ENCODE results near the gene PPIL4.

The PPIL4 gene

GRCh38 chr6:149458196-149458595 is 87.6 kb downstream of the PPIL4 start:
- no CpG with 5 or more reads among the region's 7 CpGs for WGBS, 2 donors (ENCODE audit: extremely low coverage in 2 of 2, insufficient read length in 2 of 2, insufficient replicate concordance in 1 of 2)
- Histone ChIP-seq H2BK12ac (ENCODE audit: low read length) (no peak overlapping the region), H3K23ac (ENCODE audit: low read depth, low read length, poor library complexity) (no peak overlapping the region), H3K79me1 (ENCODE audit: low read depth, low read length) (no peaks in the 10 kb centered on the region), H3K4me2 (ENCODE audit: insufficient read depth, low read length, poor library complexity, severe bottlenecking) (no peak overlapping the region), H2BK5ac (ENCODE audit: low read length) (no peak overlapping the region), H3K14ac (ENCODE audit: low read length) (no peak overlapping the region), H3K4me3 (ENCODE audit: low read length in 2 of 2) (no peak overlapping the region), H3K27ac (replicated peaks; ENCODE audit: low read length) (no peak overlapping the region), H2BK15ac (ENCODE audit: low read length) (no peak overlapping the region), H2AFZ (ENCODE audit: low read length) (no peak overlapping the region), H3K27me3 (ENCODE audit: control insufficient read depth in 3 of 3, insufficient read depth in 3 of 3, low read depth in 1 of 3, low read length in 3 of 3) (peaks cover 0 to 9% (median 0%) of the 10 kb centered on the region in 3 experiments), H4K8ac (ENCODE audit: low read depth, low read length) (no peak overlapping the region), H4K91ac (ENCODE audit: low read depth, low read length, poor library complexity) (no peak overlapping the region), H2BK120ac (ENCODE audit: low read depth, low read length) (no peak overlapping the region), H3K4me1 (ENCODE audit: control insufficient read depth in 2 of 2, insufficient read depth in 1 of 2, low read depth in 1 of 2, low read length in 2 of 2) (no peaks in the 10 kb centered on the region), H3K9me3 (replicated peaks in 1 of 2; ENCODE audit: control insufficient read depth in 2 of 2, insufficient read depth in 1 of 2, low read depth in 1 of 2, low read length in 2 of 2) (no peaks in the 10 kb centered on the region), H2AK5ac (ENCODE audit: low read depth, low read length) (no peak overlapping the region), H3K36me3 (replicated peaks in 1 of 2; ENCODE audit: control insufficient read depth in 2 of 2, insufficient read depth in 2 of 2, low read length in 2 of 2) (no peaks in the 10 kb centered on the region), H3K4ac (ENCODE audit: low read length) (no peak overlapping the region), H3K9ac (ENCODE audit: low read depth, low read length, poor library complexity) (no peak overlapping the region), H3K18ac (ENCODE audit: low read length) (no peak overlapping the region)
- DNase-seq (ENCODE audit: low spot score), result no peak

GRCh38 chr6:149457316-149457884 is 88.4 kb downstream of the PPIL4 start:
- Histone ChIP-seq H2BK12ac (ENCODE audit: low read length) (no peak overlapping the region), H3K14ac (ENCODE audit: low read length) (no peak overlapping the region), H2BK5ac (ENCODE audit: low read length) (no peak overlapping the region), H4K91ac (ENCODE audit: low read depth, low read length, poor library complexity) (no peak overlapping the region), H3K27me3 (ENCODE audit: control insufficient read depth in 3 of 3, insufficient read depth in 3 of 3, low read depth in 1 of 3, low read length in 3 of 3) (peaks cover 0 to 14% (median 8%) of the 10 kb centered on the region in 3 experiments), H3K18ac (ENCODE audit: low read length) (no peak overlapping the region), H3K23ac (ENCODE audit: low read depth, low read length, poor library complexity) (no peak overlapping the region), H4K8ac (ENCODE audit: low read depth, low read length) (no peak overlapping the region), H3K4me1 (ENCODE audit: control insufficient read depth in 2 of 2, insufficient read depth in 1 of 2, low read depth in 1 of 2, low read length in 2 of 2) (no peaks in the 10 kb centered on the region), H3K4me3 (ENCODE audit: low read length in 2 of 2) (no peak overlapping the region), H3K4ac (ENCODE audit: low read length) (no peak overlapping the region), H3K9ac (ENCODE audit: low read depth, low read length, poor library complexity) (no peak overlapping the region), H2BK120ac (ENCODE audit: low read depth, low read length) (no peak overlapping the region), H3K27ac (replicated peaks; ENCODE audit: low read length) (no peak overlapping the region), H3K4me2 (ENCODE audit: insufficient read depth, low read length, poor library complexity, severe bottlenecking) (no peak overlapping the region), H2AFZ (ENCODE audit: low read length) (no peak overlapping the region), H3K9me3 (replicated peaks in 1 of 2; ENCODE audit: control insufficient read depth in 2 of 2, insufficient read depth in 1 of 2, low read depth in 1 of 2, low read length in 2 of 2) (no peaks in the 10 kb centered on the region), H2AK5ac (ENCODE audit: low read depth, low read length) (no peak overlapping the region), H2BK15ac (ENCODE audit: low read length) (no peak overlapping the region), H3K79me1 (ENCODE audit: low read depth, low read length) (no peaks in the 10 kb centered on the region), H3K36me3 (replicated peaks in 1 of 2; ENCODE audit: control insufficient read depth in 2 of 2, insufficient read depth in 2 of 2, low read length in 2 of 2) (no peaks in the 10 kb centered on the region)
- WGBS, 2 donors (ENCODE audit: extremely low coverage in 2 of 2, insufficient read length in 2 of 2, insufficient replicate concordance in 1 of 2), result no CpG with 5 or more reads among the region's 7 CpGs
- no peak for DNase-seq (ENCODE audit: low spot score)

GRCh38 chr6:149456311-149457021 is 89.4 kb downstream of the PPIL4 start:
- H3K23ac ChIP-seq (ENCODE audit: low read depth, low read length, poor library complexity), result peak overlapping the region; percentile 75
- no CpG with 5 or more reads among the region's 49 CpGs for WGBS, 2 donors (ENCODE audit: extremely low coverage in 2 of 2, insufficient read length in 2 of 2, insufficient replicate concordance in 1 of 2)
- no peak overlapping the region for H2BK120ac ChIP-seq (ENCODE audit: low read depth, low read length)

GRCh38 chr6:149455031-149455732 is 90.7 kb downstream of the PPIL4 start:
- Histone ChIP-seq H3K4me3 (ENCODE audit: low read length in 2 of 2) (no peak overlapping the region), H2BK15ac (ENCODE audit: low read length) (no peak overlapping the region), H3K79me1 (ENCODE audit: low read depth, low read length) (no peaks in the 10 kb centered on the region), H3K14ac (ENCODE audit: low read length) (no peak overlapping the region), H3K9ac (ENCODE audit: low read depth, low read length, poor library complexity) (no peak overlapping the region), H3K18ac (ENCODE audit: low read length) (no peak overlapping the region), H3K4ac (ENCODE audit: low read length) (no peak overlapping the region), H3K4me1 (ENCODE audit: control insufficient read depth in 2 of 2, insufficient read depth in 1 of 2, low read depth in 1 of 2, low read length in 2 of 2) (no peaks in the 10 kb centered on the region), H3K4me2 (ENCODE audit: insufficient read depth, low read length, poor library complexity, severe bottlenecking) (no peak overlapping the region), H2BK120ac (ENCODE audit: low read depth, low read length) (no peak overlapping the region), H2AFZ (ENCODE audit: low read length) (peak overlapping the region; percentile 29), H4K8ac (ENCODE audit: low read depth, low read length) (no peak overlapping the region), H2BK5ac (ENCODE audit: low read length) (no peak overlapping the region), H3K36me3 (replicated peaks in 1 of 2; ENCODE audit: control insufficient read depth in 2 of 2, insufficient read depth in 2 of 2, low read length in 2 of 2) (no peaks in the 10 kb centered on the region), H3K27ac (replicated peaks; ENCODE audit: low read length) (no peak overlapping the region), H3K23ac (ENCODE audit: low read depth, low read length, poor library complexity) (no peak overlapping the region), H2AK5ac (ENCODE audit: low read depth, low read length) (no peak overlapping the region), H3K27me3 (ENCODE audit: control insufficient read depth in 3 of 3, insufficient read depth in 3 of 3, low read depth in 1 of 3, low read length in 3 of 3) (peaks cover 15 to 33% (median 30%) of the 10 kb centered on the region in 3 experiments), H3K9me3 (replicated peaks in 1 of 2; ENCODE audit: control insufficient read depth in 2 of 2, insufficient read depth in 1 of 2, low read depth in 1 of 2, low read length in 2 of 2) (no peaks in the 10 kb centered on the region), H4K91ac (ENCODE audit: low read depth, low read length, poor library complexity) (no peak overlapping the region), H2BK12ac (ENCODE audit: low read length) (no peak overlapping the region)
- no peak for DNase-seq (ENCODE audit: low spot score)
- WGBS, 2 donors (ENCODE audit: extremely low coverage in 2 of 2, insufficient read length in 2 of 2, insufficient replicate concordance in 1 of 2), result no CpG with 5 or more reads among the region's 11 CpGs

More at GRCh38 chr6:149456311-149457021, 89.4 kb downstream of the PPIL4 start:
- Histone ChIP-seq H3K4me3 (ENCODE audit: low read length in 2 of 2) (no peak overlapping the region), H3K27me3 (ENCODE audit: control insufficient read depth in 3 of 3, insufficient read depth in 3 of 3, low read depth in 1 of 3, low read length in 3 of 3) (peaks cover 3 to 23% (median 17%) of the 10 kb centered on the region in 3 experiments), H3K9me3 (replicated peaks in 1 of 2; ENCODE audit: control insufficient read depth in 2 of 2, insufficient read depth in 1 of 2, low read depth in 1 of 2, low read length in 2 of 2) (no peaks in the 10 kb centered on the region), H3K4me1 (ENCODE audit: control insufficient read depth in 2 of 2, insufficient read depth in 1 of 2, low read depth in 1 of 2, low read length in 2 of 2) (no peaks in the 10 kb centered on the region), H3K18ac (ENCODE audit: low read length) (no peak overlapping the region), H3K4ac (ENCODE audit: low read length) (no peak overlapping the region), H3K79me1 (ENCODE audit: low read depth, low read length) (no peaks in the 10 kb centered on the region), H4K8ac (ENCODE audit: low read depth, low read length) (no peak overlapping the region), H3K4me2 (ENCODE audit: insufficient read depth, low read length, poor library complexity, severe bottlenecking) (no peak overlapping the region), H2BK12ac (ENCODE audit: low read length) (no peak overlapping the region), H4K91ac (ENCODE audit: low read depth, low read length, poor library complexity) (no peak overlapping the region), H2AFZ (ENCODE audit: low read length) (no peak overlapping the region), H2AK5ac (ENCODE audit: low read depth, low read length) (no peak overlapping the region), H2BK15ac (ENCODE audit: low read length) (no peak overlapping the region), H3K14ac (ENCODE audit: low read length) (no peak overlapping the region), H3K9ac (ENCODE audit: low read depth, low read length, poor library complexity) (peak overlapping the region; percentile 0), H3K27ac (replicated peaks; ENCODE audit: low read length) (no peak overlapping the region), H3K36me3 (replicated peaks in 1 of 2; ENCODE audit: control insufficient read depth in 2 of 2, insufficient read depth in 2 of 2, low read length in 2 of 2) (no peaks in the 10 kb centered on the region), H2BK5ac (ENCODE audit: low read length) (no peak overlapping the region)
- DNase-seq (ENCODE audit: low spot score), result no peak
